SK-N-SH (cell line): ENCODE data around the gene HS1BP3.

ENCODE experiments used
- CHD2 ChIP-seq: fragments of 150-350 bp; IDR thresholded peaks from 2 replicates; pipeline ENCODE4 v1.6.1; 2018; ENCODE audit warnings: low read length; ENCODE audit not compliant: partially characterized antibody
- CTCF ChIP-seq: fragments of 200-600 bp; sonication (generic); IDR thresholded peaks from 2 replicates; pipeline ENCODE4 v1.6.1; 2017; ENCODE audit warnings: antibody characterized with exemption, mild to moderate bottlenecking, moderate library complexity
- ELF1 ChIP-seq: IDR thresholded peaks from 2 replicates; pipeline ENCODE4 v1.4.0; 2012
- FOXM1 ChIP-seq: IDR thresholded peaks from 2 replicates; pipeline ENCODE4 v1.4.0; 2012; ENCODE audit warnings: low read depth, mild to moderate bottlenecking
- GABPA ChIP-seq: IDR thresholded peaks from 2 replicates; pipeline ENCODE4 v1.4.0; 2012; ENCODE audit warnings: low read depth, mild to moderate bottlenecking
- MXI1 ChIP-seq: IDR thresholded peaks from 2 replicates; pipeline ENCODE4 v1.6.1; 2012; ENCODE audit warnings: mild to moderate bottlenecking, low read depth, low read length, improper control_type of control experiment
- POLR2AphosphoS5 ChIP-seq: IDR thresholded peaks from 2 replicates; pipeline ENCODE4 v1.6.1; 2012; ENCODE audit warnings: low read depth, low read length
- TAF1 ChIP-seq: IDR thresholded peaks from 2 replicates; pipeline ENCODE4 v1.6.1; 2012; ENCODE audit warnings: low read depth, mild to moderate bottlenecking, low read length, moderate library complexity, borderline replicate concordance
- TEAD4 ChIP-seq: IDR thresholded peaks from 2 replicates; pipeline ENCODE4 v1.4.0; 2012; ENCODE audit warnings: mild to moderate bottlenecking, borderline replicate concordance; ENCODE audit not compliant: insufficient read depth
- USF1 ChIP-seq: IDR thresholded peaks from 2 replicates; pipeline ENCODE4 v1.4.0; 2012; ENCODE audit warnings: low read depth, borderline replicate concordance

GRCh38 chr2:20574423-20574911 is 76.4 kb downstream of the HS1BP3 start:
- TF ChIP-seq MXI1 (no peak), CTCF (no peak), ELF1 (no peak), TAF1 (no peak), FOXM1 (no peak), USF1 (no peak), CHD2 (no peak), POLR2AphosphoS5 (no peak), GABPA (no peak), TEAD4 (no peak)
